GM12878 (cell line): ENCODE measurements around the gene CD72. TPM values are rescaled to one million over a fixed set of nuclear protein-coding genes. Genes with fewer than 3 reads are reported as not detected.

ENCODE experiments used
- ATAC-seq: fragments of 200-7000 bp; cut with Tn5 transposase; 3 replicates; pipeline ENCODE4 v1.9.1; 2020; ENCODE audit warnings: mild to moderate bottlenecking, moderate library complexity
- Bru-seq: library from RNA; stranded (reverse); fragments of 400-500 nt; gene quantifications from one replicate; lab custom pipeline; 2021; lab: Mats Ljungman, UMichigan
- BruChase-seq, 2 experiments: library from RNA; stranded (reverse); fragments of 400-500 nt; gene quantifications; one replicate each; lab custom pipeline; 2021; lab: Mats Ljungman, UMichigan
- BruUV-seq: library from RNA; stranded (reverse); fragments of 400-500 nt; replicated peaks from 2 replicates; lab custom pipeline; 2021; lab: Mats Ljungman, UMichigan
- CTCF ChIA-PET: fragments of 300-600 bp; sonication (Branson Sonifier 250); formaldehyde crosslinking; extraction: SDS; loops from one replicate; lab custom pipeline; 2021; ENCODE audit warnings: inconsistent platforms; lab: Yijun Ruan, JAX
- POLR2A ChIA-PET: fragments of 350-600 bp; formaldehyde crosslinking; extraction: SDS; loops from one replicate; lab custom pipeline; 2021; ENCODE audit warnings: inconsistent platforms; lab: Charles Lee
- RAD21 ChIA-PET: fragments of 300-600 bp; sonication (Branson Sonifier 250); formaldehyde crosslinking; loops from one replicate; lab custom pipeline; 2023; ENCODE audit warnings: antibody characterized with exemption; ENCODE audit not compliant: unreplicated experiment; lab: Charles Lee
- SMC1A ChIA-PET: fragments of 300-600 bp; sonication (Branson Sonifier 250); formaldehyde crosslinking; loops from one replicate; lab custom pipeline; 2023; ENCODE audit not compliant: unreplicated experiment, uncharacterized antibody; lab: Charles Lee
- DNase-seq: peaks from one replicate; pipeline ENCODE4 v3.0.0-alpha.2; 2011; ENCODE audit warnings: low read depth, low spot score
- FAIRE-seq: peaks from 3 replicates; lab custom pipeline; 2011; peaks lifted over from hg19 to GRCh38; lab: Jason Lieb, UNC
- H2AFZ ChIP-seq: 2 replicates; pipeline ENCODE4 v1.6.0; 2011; ENCODE audit warnings: low read depth, low read length, control low read depth; ENCODE audit not compliant: control insufficient read depth
- H3K27ac ChIP-seq: 2 replicates; pipeline ENCODE4 v1.5.1; 2011; ENCODE audit warnings: control low read depth; ENCODE audit not compliant: control insufficient read depth, insufficient read depth
- H3K27me3 ChIP-seq, 2 experiments: replicated peaks in 1 of 2; 2 replicates each; pipeline versions ENCODE4 v1.6.0 to v1.6.1; 2011; ENCODE audit warnings: low read length in 1 of 2; ENCODE audit not compliant: control insufficient read depth in 2 of 2, insufficient read depth in 2 of 2
- H3K36me3 ChIP-seq, 2 experiments: 2 replicates each; pipeline ENCODE4 v1.5.1; 2011; ENCODE audit warnings: low read length in 1 of 2; ENCODE audit not compliant: control insufficient read depth in 2 of 2, insufficient read depth in 2 of 2
- H3K4me1 ChIP-seq: 2 replicates; pipeline ENCODE4 v1.6.1; 2011; ENCODE audit warnings: mild to moderate bottlenecking, low read length, moderate library complexity, mixed read lengths; ENCODE audit not compliant: control insufficient read depth, insufficient read depth
- H3K4me2 ChIP-seq: 2 replicates; pipeline ENCODE4 v1.6.0; 2011; ENCODE audit warnings: control low read depth; ENCODE audit not compliant: control insufficient read depth, insufficient read depth
- H3K4me3 ChIP-seq: fragments of 200-600 bp; sonication (generic); 2 replicates; pipeline ENCODE4 v1.5.1; 2016
- H3K79me2 ChIP-seq: 2 replicates; pipeline ENCODE4 v1.6.0; 2011; ENCODE audit warnings: low read length; ENCODE audit not compliant: control insufficient read depth, insufficient read depth
- H3K9ac ChIP-seq: 2 replicates; pipeline ENCODE4 v1.8.0; 2011; ENCODE audit warnings: low read length, control low read depth, mixed read lengths; ENCODE audit not compliant: control insufficient read depth, insufficient read depth
- H3K9me3 ChIP-seq: replicated peaks from 3 replicates; pipeline ENCODE4 v1.5.1; 2011; ENCODE audit warnings: mild to moderate bottlenecking, low read length; ENCODE audit not compliant: control insufficient read depth, insufficient read depth
- H4K20me1 ChIP-seq: 2 replicates; pipeline ENCODE4 v1.6.0; 2011; ENCODE audit not compliant: control insufficient read depth, insufficient read depth
- BMI1 ChIP-seq: fragments of 450-650 bp; IDR thresholded peaks from 2 replicates; pipeline ENCODE4 v1.6.1; 2016; ENCODE audit warnings: mild to moderate bottlenecking, moderate library complexity, borderline replicate concordance
- BRCA1 ChIP-seq: IDR thresholded peaks from 2 replicates; pipeline ENCODE4 v1.6.1; 2011; ENCODE audit warnings: low read depth, low read length, improper control_type of control experiment
- CHD1 ChIP-seq: IDR thresholded peaks from 2 replicates; pipeline ENCODE4 v1.6.1; 2012; ENCODE audit warnings: low read depth, low read length, improper control_type of control experiment
- CREM ChIP-seq: IDR thresholded peaks from 2 replicates; pipeline ENCODE4 v1.6.1; 2014; ENCODE audit warnings: antibody characterized with exemption, low read depth
- DPF2 ChIP-seq: fragments of 450-650 bp; IDR thresholded peaks from 2 replicates; pipeline ENCODE4 v1.6.1; 2017; ENCODE audit warnings: mild to moderate bottlenecking
- JUND ChIP-seq: IDR thresholded peaks from 2 replicates; pipeline ENCODE4 v1.6.1; 2012; ENCODE audit warnings: low read depth, mild to moderate bottlenecking, low read length, improper control_type of control experiment, moderate library complexity
- MYB ChIP-seq: fragments of 150-350 bp; IDR thresholded peaks from 2 replicates; pipeline ENCODE4 v1.6.1; 2014; ENCODE audit warnings: mild to moderate bottlenecking, low read depth, low read length, borderline replicate concordance
- NR2C1 ChIP-seq: fragments of 450-650 bp; IDR thresholded peaks from 2 replicates; pipeline ENCODE4 v1.6.1; 2017; ENCODE audit warnings: antibody characterized with exemption, mild to moderate bottlenecking, moderate library complexity
- NR2F1 ChIP-seq: fragments of 450-650 bp; conservative IDR thresholded peaks from 2 replicates; pipeline ENCODE4 v1.6.1; 2017; ENCODE audit warnings: mild to moderate bottlenecking
- PAX8 ChIP-seq: fragments of 450-650 bp; IDR thresholded peaks from 2 replicates; pipeline ENCODE4 v1.6.1; 2017; ENCODE audit warnings: mild to moderate bottlenecking, moderate library complexity
- PBX3 ChIP-seq: IDR thresholded peaks from 2 replicates; pipeline ENCODE4 v1.6.1; 2011; ENCODE audit warnings: mild to moderate bottlenecking, low read depth, low read length, moderate library complexity; ENCODE audit not compliant: insufficient replicate concordance
- POLR2A ChIP-seq: IDR thresholded peaks from 2 replicates; pipeline ENCODE4 v1.6.1; 2011; ENCODE audit warnings: low read depth, mild to moderate bottlenecking, low read length
- SPI1 ChIP-seq: IDR thresholded peaks from 2 replicates; pipeline ENCODE4 v1.6.1; 2011; ENCODE audit warnings: low read depth, mild to moderate bottlenecking, low read length, moderate library complexity, borderline replicate concordance; ENCODE audit not compliant: insufficient read depth
- SRF ChIP-seq, 2 experiments: IDR thresholded peaks; 2 replicates each; pipeline ENCODE4 v1.6.1; 2011; ENCODE audit warnings: low read depth in 2 of 2, low read length in 2 of 2, mild to moderate bottlenecking in 1 of 2, moderate library complexity in 1 of 2
- SUZ12 ChIP-seq: fragments of 200-600 bp; sonication (generic); IDR thresholded peaks from one replicate; pipeline ENCODE4 v1.6.1; 2018; ENCODE audit warnings: antibody characterized with exemption, mild to moderate bottlenecking; ENCODE audit not compliant: unreplicated experiment
- YBX1 ChIP-seq: fragments of 450-650 bp; IDR thresholded peaks from 2 replicates; pipeline ENCODE4 v1.6.1; 2016; ENCODE audit warnings: antibody characterized with exemption
- WGBS: methylation state at CpG from one replicate; pipeline ENCODE4 v1.1.6; 2016; ENCODE audit warnings: low lambda C conversion rate; ENCODE audit not compliant: insufficient replicate concordance, insufficient coverage; ENCODE audit errors: missing lambda C conversion rate; 5-methylcytosine and 5-hydroxymethylcytosine counted together
- in situ Hi-C: fragments of 300-500 bp; cut with MboI; formaldehyde crosslinking; loops from 9 replicates; pipeline ENCODE4 v1.14.3; 2018; ENCODE audit warnings: mixed read lengths
- intact Hi-C: fragments of 100-400 bp; cut with micrococcal nuclease; formaldehyde crosslinking; loops from one replicate; pipeline ENCODE4 v1.14.2; 2022; ENCODE audit not compliant: unreplicated experiment
- long read RNA-seq, 2 experiments: library from polyadenylated mRNA; unstranded; transcript quantifications; one replicate each; pipeline ENCODE4 v2.0.0, GENCODE V29; 2019 to 2020
- polyA minus RNA-seq, 3 experiments: library from RNA; depleted of rRNA, polyadenylated mRNA; stranded (reverse); fragments of >200 nt; gene quantifications; 2 replicates each; pipeline ENCODE4 v1.2.3, GENCODE V29; 2011
- polyA plus RNA-seq, 11 experiments: library from polyadenylated mRNA; depleted of rRNA in 4 of 11; unstranded in 6 of 11; stranded (reverse) in 5 of 11; fragments of >200 nt; fragmentation: Nextera tagmentation in 4 of 11; fragmentation: Illumina TruSeq in 1 of 11; extraction: Ambion mirVana in 4 of 11; extraction: Trizol in 1 of 11; gene quantifications; 1 replicate in 1 of 11; 2 replicates in 10 of 11; pipeline versions ENCODE4 v1.2.1 to v1.2.3, GENCODE V29; 2011 to 2016; ENCODE audit warnings: inconsistent platforms in 2 of 11, missing spikeins in 2 of 11, low read depth in 1 of 11
- total RNA-seq, 4 experiments: library from RNA; depleted of rRNA in 3 of 4; stranded (reverse); fragments of >200 nt in 3 of 4; fragmentation: Illumina TruSeq in 1 of 4; extraction: Trizol in 1 of 4; gene quantifications; 2 replicates each; pipeline versions ENCODE4 v1.2.1 to v1.2.3, GENCODE V29; 2013 to 2021
- TF ChIP-seq, protein P1 (sequence below): fragments of 450-650 bp; formaldehyde crosslinking; IDR thresholded peaks from 2 replicates; pipeline ENCODE4 v1.4.0; 2020; ENCODE audit warnings: mild to moderate bottlenecking, moderate library complexity

The CD72 gene
- 13.9 and 16.8 TPM in 2 replicates for total RNA-seq (2013; cell fraction: nucleolus; rRNA removed)
- total RNA-seq (2014; rRNA removed) (12.2 and 14.2 TPM in 2 replicates), total RNA-seq (2014; rRNA removed; fragmentation: Illumina TruSeq; extraction: Trizol) (5.8 and 7.0 TPM in 2 replicates), total RNA-seq (2021) (8.9 and 9.0 TPM in 2 replicates), polyA plus RNA-seq (2011; rRNA removed) (3.0 and 3.1 TPM in 2 replicates), polyA plus RNA-seq (2014; fragmentation: Illumina TruSeq; extraction: Trizol) (6.6 and 8.4 TPM in 2 replicates), polyA plus RNA-seq (2014; fragmentation: Nextera tagmentation; extraction: Ambion mirVana) (1 to 10 TPM; 2.1 to 2.3 TPM), polyA plus RNA-seq (2014; rRNA removed) (8.9 and 12.0 TPM in 2 replicates), polyA plus RNA-seq (2016; fragmentation: Nextera tagmentation; extraction: Ambion mirVana) (1 to 10 TPM; 2.8 to 2.9 TPM), polyA minus RNA-seq (2011; rRNA and poly(A)+ RNA removed) (2.6 and 6.9 TPM in 2 replicates), Bru-seq, nascent RNA (percentile 52 among the genes with signal in this experiment), BruChase-seq, experiment 1, labeled RNA remaining after a 6-hour chase (percentile 47 among the genes with signal in this experiment), BruChase-seq, experiment 2, labeled RNA remaining after a 2-hour chase (percentile 43 among the genes with signal in this experiment)
- polyA plus RNA-seq (2011; ENCODE audit: low read depth) = 12.2 TPM
- 2.3 and 2.9 TPM in 2 replicates for polyA plus RNA-seq (2011; cell fraction: cytosol; rRNA removed)
- 12.6 and 15.4 TPM in 2 replicates for polyA plus RNA-seq (2011; cell fraction: nucleus; rRNA removed)
- polyA plus RNA-seq (2012) = 10.2 and 16.4 TPM in 2 replicates
- polyA minus RNA-seq (2011; cell fraction: cytosol; rRNA and poly(A)+ RNA removed) = 0.80 TPM in 1 of 2 replicates, not detected in the other
- polyA minus RNA-seq (2011; cell fraction: nucleus; rRNA and poly(A)+ RNA removed) = 5.7 and 6.7 TPM in 2 replicates
- long read RNA-seq, experiment 1, partial matches to known transcripts = 0 of 1 reads
- long read RNA-seq, experiment 1, other reads (novel, unspliced or antisense) = 1 of 1 reads
- long read RNA-seq, experiment 2, partial matches to known transcripts = 0 of 4 reads
- long read RNA-seq, experiment 2, other reads (novel, unspliced or antisense) = 2 of 4 reads

GRCh38 chr9:35618325-35618727 lies at the start of gene CD72:
Gene CD72 (minus strand): TSS chr9:35618413. CDS start chr9:35618303, 110 bp downstream.
- RAD21 ChIA-PET = interaction anchor here (2.6 to 3.5 kb wide), 3 partner anchors 13 to 113 kb away, joined by 11 to 17 read pairs (median 14); partner anchors contain the start of genes CREB3, TESK1 and TLN1
- Histone ChIP-seq H3K4me2 (peak within 1 kb of the TSS; percentile 92), H3K27ac (peak within 1 kb of the TSS; percentile 57), H3K4me1 (peaks cover 44% of the 10 kb centered on the region), H3K36me3 (no peaks in the 10 kb centered on the region), H3K27me3 (no peaks in the 10 kb centered on the region; a peak in 1 of 4 replicates), H3K79me2 (no peaks in the 10 kb centered on the region; the same call in 1 of the 2 replicates), H3K9ac (peak within 1 kb of the TSS; percentile 64), H4K20me1 (no peaks in the 10 kb centered on the region), H2AFZ (peak within 1 kb of the TSS; percentile 88), H3K9me3 (no peaks in the 10 kb centered on the region), H3K4me3 (peak within 1 kb of the TSS; percentile 72)
- FAIRE-seq = peak; percentile 61
- CTCF ChIA-PET = interaction anchor here (1.3 to 9.0 kb wide), 8 partner anchors 11 to 208 kb away, joined by 4 to 101 read pairs (median 6); partner anchors contain the start of genes ARHGEF39, SIT1 and TESK1
- BruUV-seq = no TSS peak
- 23% methylated on average over 7 of the region's 7 CpGs for WGBS
- POLR2A ChIA-PET = interaction anchor here (0.5 to 6.6 kb wide), 5 partner anchors 14 to 46 kb away, joined by 3 to 85 read pairs (median 18); partner anchors contain the start of genes ARHGEF39, CCDC107, RMRP and TESK1
- SMC1A ChIA-PET = interaction anchor here (1.1 to 2.9 kb wide), 4 partner anchors 9 to 112 kb away, joined by 3 to 13 read pairs (median 6); partner anchors contain the start of gene TESK1
- intact Hi-C loops (no loop called here), in situ Hi-C loops (no loop called here)
- DNase-seq = no peak
- ATAC-seq = peak; percentile 16
- TF ChIP-seq NR2C1 (no peak), CHD1 (no peak), SPI1 (0 out of 2 replicates have a peak, but pooled peaks have one; percentile 30), BMI1 (no peak), DPF2 (0 out of 2 replicates have a peak, but pooled peaks have one; percentile 14), JUND (no peak), MYB (no peak), PBX3 (no peak), YBX1 (no peak), BRCA1 (no peak), PAX8 (no peak), SUZ12 (no peak), NR2F1 (no peak), POLR2A (peak; percentile 65), CREM (no peak), SRF (IDR thresholded peaks at IDR 0.05; ENCODE audit: low read depth in 2 of 2, low read length in 2 of 2) (no peak)
- TF ChIP-seq, protein P1, sequence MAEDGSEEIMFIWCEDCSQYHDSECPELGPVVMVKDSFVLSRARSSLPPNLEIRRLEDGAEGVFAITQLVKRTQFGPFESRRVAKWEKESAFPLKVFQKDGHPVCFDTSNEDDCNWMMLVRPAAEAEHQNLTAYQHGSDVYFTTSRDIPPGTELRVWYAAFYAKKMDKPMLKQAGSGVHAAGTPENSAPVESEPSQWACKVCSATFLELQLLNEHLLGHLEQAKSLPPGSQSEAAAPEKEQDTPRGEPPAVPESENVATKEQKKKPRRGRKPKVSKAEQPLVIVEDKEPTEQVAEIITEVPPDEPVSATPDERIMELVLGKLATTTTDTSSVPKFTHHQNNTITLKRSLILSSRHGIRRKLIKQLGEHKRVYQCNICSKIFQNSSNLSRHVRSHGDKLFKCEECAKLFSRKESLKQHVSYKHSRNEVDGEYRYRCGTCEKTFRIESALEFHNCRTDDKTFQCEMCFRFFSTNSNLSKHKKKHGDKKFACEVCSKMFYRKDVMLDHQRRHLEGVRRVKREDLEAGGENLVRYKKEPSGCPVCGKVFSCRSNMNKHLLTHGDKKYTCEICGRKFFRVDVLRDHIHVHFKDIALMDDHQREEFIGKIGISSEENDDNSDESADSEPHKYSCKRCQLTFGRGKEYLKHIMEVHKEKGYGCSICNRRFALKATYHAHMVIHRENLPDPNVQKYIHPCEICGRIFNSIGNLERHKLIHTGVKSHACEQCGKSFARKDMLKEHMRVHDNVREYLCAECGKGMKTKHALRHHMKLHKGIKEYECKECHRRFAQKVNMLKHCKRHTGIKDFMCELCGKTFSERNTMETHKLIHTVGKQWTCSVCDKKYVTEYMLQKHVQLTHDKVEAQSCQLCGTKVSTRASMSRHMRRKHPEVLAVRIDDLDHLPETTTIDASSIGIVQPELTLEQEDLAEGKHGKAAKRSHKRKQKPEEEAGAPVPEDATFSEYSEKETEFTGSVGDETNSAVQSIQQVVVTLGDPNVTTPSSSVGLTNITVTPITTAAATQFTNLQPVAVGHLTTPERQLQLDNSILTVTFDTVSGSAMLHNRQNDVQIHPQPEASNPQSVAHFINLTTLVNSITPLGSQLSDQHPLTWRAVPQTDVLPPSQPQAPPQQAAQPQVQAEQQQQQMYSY = no peak
